ENCODE results near the gene PARVA. TPM values are rescaled to one million over a fixed set of nuclear protein-coding genes. Genes with fewer than 3 reads are reported as not detected.

The PARVA gene
- total RNA-seq, 4 donors from 2014 or later = 64.2 to 85.0 (median 70.5) TPM

GRCh38 chr11:12473381-12473780 lies 96.0 kb downstream of the PARVA start:
- H3K9me3 ChIP-seq = no peaks in the 10 kb centered on the region
- peaks cover 0 to 48% (median 0%) of the 10 kb centered on the region in 3 donors for H3K36me3 ChIP-seq
- H3K27me3 ChIP-seq = no peaks in the 10 kb centered on the region
- no peak for TF ChIP-seq POLR2A (IDR thresholded peaks at IDR 0.05)
- TF ChIP-seq EP300 (IDR thresholded peaks at IDR 0.05) = no peak
- TF ChIP-seq CTCF (IDR thresholded peaks at IDR 0.05) = no peak
- H3K4me1 ChIP-seq = peaks cover 0 to 42% (median 17%) of the 10 kb centered on the region in 4 donors
- no peak overlapping the region for H3K4me3 ChIP-seq
- WGBS, 2 donors = 73 to 78% methylated on average over 9 of the region's 9 CpGs
- DNase-seq (ENCODE audit: low spot score in 2 of 2) = no peak
- peak overlapping the region in 2 of 4 donors; percentile 57 to 77 for H3K27ac ChIP-seq

DNA sequence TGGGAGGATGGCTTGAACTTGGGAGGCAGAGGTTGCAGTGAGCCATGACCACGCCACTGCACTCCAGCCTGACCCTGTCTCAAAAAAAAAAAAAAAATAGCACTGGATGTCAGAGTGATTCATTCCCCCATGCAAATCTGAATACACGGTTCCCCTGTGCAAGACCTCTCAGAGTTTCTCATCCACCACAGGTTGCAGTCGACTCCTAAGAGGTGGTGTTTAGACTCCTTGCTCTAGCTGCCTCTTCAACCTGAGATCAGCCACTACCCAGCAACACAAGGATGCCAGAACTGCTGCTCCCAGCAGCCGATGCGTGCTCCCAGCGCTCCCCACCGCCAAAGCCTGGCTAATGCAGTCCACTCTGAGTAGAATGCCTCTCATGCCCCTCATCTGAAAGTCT lies 97.5 kb downstream of the PARVA start:
- H3K4me1 ChIP-seq = peaks cover 0 to 29% (median 12%) of the 10 kb centered on the region in 4 donors
- no peak for TF ChIP-seq CTCF (IDR thresholded peaks at IDR 0.05)
- TF ChIP-seq EP300 (IDR thresholded peaks at IDR 0.05) = no peak
- no peak for TF ChIP-seq POLR2A (IDR thresholded peaks at IDR 0.05)
- DNase-seq (ENCODE audit: low spot score in 2 of 2) = no peak
- 92 to 93% methylated on average over 7 of the region's 7 CpGs for WGBS, 2 donors
- no peak overlapping the region for H3K27ac ChIP-seq
- H3K36me3 ChIP-seq = peaks cover 0 to 62% (median 0%) of the 10 kb centered on the region in 3 donors
- H3K27me3 ChIP-seq = no peaks in the 10 kb centered on the region
- no peak overlapping the region for H3K4me3 ChIP-seq
- H3K9me3 ChIP-seq = no peaks in the 10 kb centered on the region

GRCh38 chr11:12478743-12479142 lies 101.4 kb downstream of the PARVA start:
- peaks cover 0 to 91% (median 0%) of the 10 kb centered on the region in 3 donors for H3K36me3 ChIP-seq
- no peak overlapping the region for H3K27ac ChIP-seq
- no peak overlapping the region for H3K4me3 ChIP-seq
- TF ChIP-seq POLR2A (IDR thresholded peaks at IDR 0.05) (no peak), CTCF (IDR thresholded peaks at IDR 0.05) (no peak), EP300 (IDR thresholded peaks at IDR 0.05) (no peak)
- H3K4me1 ChIP-seq = peaks cover 0 to 5% (median 0%) of the 10 kb centered on the region in 4 donors
- DNase-seq (ENCODE audit: low spot score in 2 of 2) = no peak
- H3K9me3 ChIP-seq = no peaks in the 10 kb centered on the region
- H3K27me3 ChIP-seq = no peaks in the 10 kb centered on the region
- WGBS, 2 donors = 72 to 73% methylated on average over 4 of the region's 4 CpGs

DNA sequence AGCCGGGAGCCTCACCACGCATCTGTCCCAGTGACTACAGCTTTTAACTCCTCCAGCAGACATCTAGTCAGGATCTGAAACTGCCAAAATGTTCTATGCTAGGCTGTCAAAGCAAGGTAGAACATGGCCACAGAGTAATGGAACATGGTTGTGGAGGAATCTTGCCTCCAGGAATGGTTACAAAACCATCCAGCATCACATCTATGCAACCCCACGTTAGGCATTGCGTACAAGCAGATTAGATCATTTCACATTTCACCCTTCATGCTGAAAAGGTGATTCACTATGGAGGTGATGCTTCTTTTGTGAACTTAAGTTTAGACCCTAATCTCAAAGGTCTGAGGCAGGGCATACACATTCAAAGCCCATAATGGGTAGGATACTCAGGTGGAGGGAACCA lies 103.0 kb downstream of the PARVA start:
- Histone ChIP-seq H3K27ac (no peak overlapping the region), H3K4me1 (peaks cover 0 to 8% (median 0%) of the 10 kb centered on the region in 4 donors)
- DNase-seq (ENCODE audit: low spot score in 2 of 2) = no peak

GRCh38 chr11:12482839-12483238 lies 105.5 kb downstream of the PARVA start:
- WGBS, 2 donors = 77 to 94% methylated on average over 2 of the region's 2 CpGs
- no peaks in the 10 kb centered on the region for H3K27me3 ChIP-seq
- DNase-seq (ENCODE audit: low spot score in 2 of 2) = no peak
- H3K27ac ChIP-seq = no peak overlapping the region
- H3K4me3 ChIP-seq = no peak overlapping the region
- peaks cover 0 to 8% (median 0%) of the 10 kb centered on the region in 4 donors for H3K4me1 ChIP-seq
- H3K9me3 ChIP-seq = no peaks in the 10 kb centered on the region
- TF ChIP-seq POLR2A (IDR thresholded peaks at IDR 0.05) (no peak), EP300 (IDR thresholded peaks at IDR 0.05) (no peak), CTCF (IDR thresholded peaks at IDR 0.05) (no peak)
- H3K36me3 ChIP-seq = peaks cover 0 to 71% (median 0%) of the 10 kb centered on the region in 3 donors

More for the DNA sequence above, 103.0 kb downstream of the PARVA start:
- no peaks in the 10 kb centered on the region for H3K9me3 ChIP-seq
- TF ChIP-seq EP300 (IDR thresholded peaks at IDR 0.05) = no peak
- no peak for TF ChIP-seq CTCF (IDR thresholded peaks at IDR 0.05)
- TF ChIP-seq POLR2A (IDR thresholded peaks at IDR 0.05) = no peak
- peaks cover 0 to 77% (median 0%) of the 10 kb centered on the region in 3 donors for H3K36me3 ChIP-seq
- no peaks in the 10 kb centered on the region for H3K27me3 ChIP-seq
- WGBS, 2 donors = 82 to 88% methylated on average over 4 of the region's 4 CpGs
- H3K4me3 ChIP-seq = no peak overlapping the region
